HL-60 (cell line): ENCODE results near the gene LDB2.

ENCODE experiments used
- GABPA ChIP-seq: IDR thresholded peaks from 2 replicates; pipeline ENCODE4 v1.6.1; 2012; ENCODE audit warnings: low read depth
- POLR2AphosphoS5 ChIP-seq: IDR thresholded peaks from 2 replicates; pipeline ENCODE4 v1.6.1; 2012; ENCODE audit warnings: low read depth
- TF ChIP-seq, protein P1 (sequence below): IDR thresholded peaks from one replicate; pipeline ENCODE4 v1.5.1; 2011; ENCODE audit warnings: low read length, control low read depth, inconsistent platforms; ENCODE audit not compliant: insufficient read depth
- TF ChIP-seq, protein P2 (sequence below): IDR thresholded peaks from 2 replicates; pipeline ENCODE4 v1.6.1; 2012; ENCODE audit warnings: low read depth; ENCODE audit not compliant: insufficient replicate concordance

DNA sequence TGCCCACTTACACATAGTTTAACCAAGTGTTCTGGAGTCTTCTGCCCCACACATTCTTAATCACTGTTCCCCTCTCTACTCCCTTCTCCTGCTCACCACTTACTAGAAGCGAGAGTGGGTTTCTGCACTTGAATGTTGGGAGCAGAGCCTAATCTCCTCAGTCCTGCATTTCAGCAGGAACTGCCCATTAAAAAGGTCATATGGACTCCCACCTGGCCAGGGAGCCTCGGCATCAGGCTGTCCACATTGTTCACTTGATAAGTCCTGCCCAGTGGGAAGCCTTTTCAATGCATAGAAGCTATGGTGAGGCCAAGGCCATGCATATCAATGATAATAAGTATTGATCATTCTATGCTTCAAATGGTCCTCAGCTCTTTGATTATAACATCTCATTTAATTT, 144.3 kb downstream of the LDB2 start:
- TF ChIP-seq, protein P1, sequence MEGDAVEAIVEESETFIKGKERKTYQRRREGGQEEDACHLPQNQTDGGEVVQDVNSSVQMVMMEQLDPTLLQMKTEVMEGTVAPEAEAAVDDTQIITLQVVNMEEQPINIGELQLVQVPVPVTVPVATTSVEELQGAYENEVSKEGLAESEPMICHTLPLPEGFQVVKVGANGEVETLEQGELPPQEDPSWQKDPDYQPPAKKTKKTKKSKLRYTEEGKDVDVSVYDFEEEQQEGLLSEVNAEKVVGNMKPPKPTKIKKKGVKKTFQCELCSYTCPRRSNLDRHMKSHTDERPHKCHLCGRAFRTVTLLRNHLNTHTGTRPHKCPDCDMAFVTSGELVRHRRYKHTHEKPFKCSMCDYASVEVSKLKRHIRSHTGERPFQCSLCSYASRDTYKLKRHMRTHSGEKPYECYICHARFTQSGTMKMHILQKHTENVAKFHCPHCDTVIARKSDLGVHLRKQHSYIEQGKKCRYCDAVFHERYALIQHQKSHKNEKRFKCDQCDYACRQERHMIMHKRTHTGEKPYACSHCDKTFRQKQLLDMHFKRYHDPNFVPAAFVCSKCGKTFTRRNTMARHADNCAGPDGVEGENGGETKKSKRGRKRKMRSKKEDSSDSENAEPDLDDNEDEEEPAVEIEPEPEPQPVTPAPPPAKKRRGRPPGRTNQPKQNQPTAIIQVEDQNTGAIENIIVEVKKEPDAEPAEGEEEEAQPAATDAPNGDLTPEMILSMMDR: no peak
- TF ChIP-seq, protein P2, sequence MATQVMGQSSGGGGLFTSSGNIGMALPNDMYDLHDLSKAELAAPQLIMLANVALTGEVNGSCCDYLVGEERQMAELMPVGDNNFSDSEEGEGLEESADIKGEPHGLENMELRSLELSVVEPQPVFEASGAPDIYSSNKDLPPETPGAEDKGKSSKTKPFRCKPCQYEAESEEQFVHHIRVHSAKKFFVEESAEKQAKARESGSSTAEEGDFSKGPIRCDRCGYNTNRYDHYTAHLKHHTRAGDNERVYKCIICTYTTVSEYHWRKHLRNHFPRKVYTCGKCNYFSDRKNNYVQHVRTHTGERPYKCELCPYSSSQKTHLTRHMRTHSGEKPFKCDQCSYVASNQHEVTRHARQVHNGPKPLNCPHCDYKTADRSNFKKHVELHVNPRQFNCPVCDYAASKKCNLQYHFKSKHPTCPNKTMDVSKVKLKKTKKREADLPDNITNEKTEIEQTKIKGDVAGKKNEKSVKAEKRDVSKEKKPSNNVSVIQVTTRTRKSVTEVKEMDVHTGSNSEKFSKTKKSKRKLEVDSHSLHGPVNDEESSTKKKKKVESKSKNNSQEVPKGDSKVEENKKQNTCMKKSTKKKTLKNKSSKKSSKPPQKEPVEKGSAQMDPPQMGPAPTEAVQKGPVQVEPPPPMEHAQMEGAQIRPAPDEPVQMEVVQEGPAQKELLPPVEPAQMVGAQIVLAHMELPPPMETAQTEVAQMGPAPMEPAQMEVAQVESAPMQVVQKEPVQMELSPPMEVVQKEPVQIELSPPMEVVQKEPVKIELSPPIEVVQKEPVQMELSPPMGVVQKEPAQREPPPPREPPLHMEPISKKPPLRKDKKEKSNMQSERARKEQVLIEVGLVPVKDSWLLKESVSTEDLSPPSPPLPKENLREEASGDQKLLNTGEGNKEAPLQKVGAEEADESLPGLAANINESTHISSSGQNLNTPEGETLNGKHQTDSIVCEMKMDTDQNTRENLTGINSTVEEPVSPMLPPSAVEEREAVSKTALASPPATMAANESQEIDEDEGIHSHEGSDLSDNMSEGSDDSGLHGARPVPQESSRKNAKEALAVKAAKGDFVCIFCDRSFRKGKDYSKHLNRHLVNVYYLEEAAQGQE: no peak
- TF ChIP-seq POLR2AphosphoS5: no peak
- TF ChIP-seq GABPA: no peak
